OCI-LY3 (cell line): Measurements from ENCODE around the gene CELF4.

Experiments
- CTCF ChIP-seq: fragments of 200-600, 300-600 bp; sonication (generic); IDR thresholded peaks from 2 replicates; pipeline ENCODE4 v1.5.1; 2014; ENCODE audit warnings: antibody characterized with exemption, low read length, low read depth
- EZH2phosphoT487 ChIP-seq: fragments of 200-600 bp; shearing (Covaris generic); IDR thresholded peaks from 2 replicates; pipeline ENCODE4 v1.6.1; 2018; ENCODE audit warnings: antibody characterized with exemption, mixed run types, low read depth

GRCh38 chr18:37448946-37449345, 116.7 kb downstream of the CELF4 start:
- no peak for TF ChIP-seq CTCF
- TF ChIP-seq EZH2phosphoT487: no peak
